ENCODE data around the gene IMP3. TPM values are rescaled to one million over a fixed set of nuclear protein-coding genes. Genes with fewer than 3 reads are reported as not detected.
A peak's percentile ranks its signal among the peaks of the same experiment; 100 is the strongest.

The IMP3 gene
- polyA plus RNA-seq, 1 donor from 2014 or later = 249 TPM

DNA sequence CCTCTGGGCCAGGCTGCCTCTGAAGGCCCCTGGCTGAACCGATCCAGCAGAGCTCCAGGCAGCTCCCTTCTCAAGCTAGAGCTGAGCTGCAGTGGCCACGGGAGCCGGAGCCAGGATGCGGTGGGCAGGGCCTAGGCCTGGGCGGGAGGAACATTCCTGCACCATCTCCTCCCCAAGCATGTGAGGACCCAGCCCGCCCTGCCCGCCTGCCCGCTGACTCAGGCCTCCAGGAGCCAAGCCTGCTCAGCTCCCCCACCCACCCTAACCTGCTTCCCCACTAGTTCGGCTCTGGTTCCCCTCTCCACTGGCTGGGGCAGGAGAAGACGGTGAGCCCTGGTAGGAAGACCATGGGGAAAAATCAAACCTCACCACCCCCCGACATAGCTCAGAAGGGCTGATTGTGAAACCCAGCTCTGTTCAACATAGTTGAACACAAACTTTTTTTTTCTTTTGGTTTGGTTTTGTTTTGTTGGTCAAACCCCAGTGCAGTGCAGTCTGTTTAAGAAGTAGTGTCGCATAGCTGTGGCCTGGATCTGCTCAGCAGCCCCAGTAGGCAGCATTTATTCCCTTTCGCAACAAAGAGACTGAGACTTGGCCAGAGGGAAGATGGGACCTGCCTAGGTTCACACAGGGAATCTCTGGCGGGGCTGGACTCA is 21.2 kb upstream of the IMP3 start:
- H3K9me3 Mint-ChIP-seq = no peaks in the 10 kb centered on the region
- H3K4me3 Mint-ChIP-seq = no peak overlapping the region
- peaks cover 4% of the 10 kb centered on the region for H3K27me3 Mint-ChIP-seq
- H3K4me1 Mint-ChIP-seq = no peaks in the 10 kb centered on the region
- H3K36me3 Mint-ChIP-seq = no peaks in the 10 kb centered on the region
- no peak overlapping the region for H3K27ac Mint-ChIP-seq

GRCh38 chr15:75659928-75660645 is 20.1 kb upstream of the IMP3 start:
- Mint-ChIP-seq H3K27me3 (peaks cover 4% of the 10 kb centered on the region), H3K27ac (no peak overlapping the region), H3K4me3 (no peak overlapping the region), H3K4me1 (no peaks in the 10 kb centered on the region), H3K36me3 (no peaks in the 10 kb centered on the region), H3K9me3 (no peaks in the 10 kb centered on the region)

DNA sequence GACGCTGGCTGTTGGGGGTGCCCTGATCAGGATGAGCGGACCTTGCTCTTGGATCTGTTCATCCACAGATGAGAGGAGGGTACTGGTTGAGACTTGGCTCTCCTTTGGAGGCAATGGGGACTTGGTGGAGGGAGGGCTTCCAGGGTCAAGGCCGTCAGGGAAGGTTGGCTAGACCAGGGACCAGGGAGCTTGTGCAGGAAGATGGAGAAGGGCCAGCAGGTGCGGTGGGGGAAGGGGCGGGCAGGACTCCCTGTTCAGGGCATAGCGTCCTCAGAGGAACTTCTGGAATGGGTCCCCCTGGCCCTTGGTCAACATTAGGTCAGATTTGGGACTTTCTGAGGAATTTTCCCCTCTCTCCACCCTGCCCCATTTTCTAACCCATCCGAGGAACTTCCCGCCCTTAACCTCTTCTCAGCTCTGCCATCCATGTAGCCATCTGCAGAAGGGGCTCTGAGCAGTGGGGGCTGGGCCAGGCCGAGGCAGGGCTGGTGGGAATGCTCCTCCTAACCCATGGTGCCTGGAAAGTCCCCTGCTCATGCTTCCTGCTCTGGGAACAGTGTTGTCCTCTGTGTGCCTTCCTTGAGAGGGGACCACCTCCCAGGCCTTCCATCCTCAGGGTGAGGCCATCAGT is 19.2 kb upstream of the IMP3 start:
- no peaks in the 10 kb centered on the region for H3K9me3 Mint-ChIP-seq
- H3K4me1 Mint-ChIP-seq = no peaks in the 10 kb centered on the region

GRCh38 chr15:75656813-75657212 is 16.8 kb upstream of the IMP3 start:
- no peaks in the 10 kb centered on the region for H3K27me3 Mint-ChIP-seq
- H3K4me1 Mint-ChIP-seq = peaks cover 0 to 1% (median 0%) of the 10 kb centered on the region in 3 donors
- H3K36me3 Mint-ChIP-seq = no peaks in the 10 kb centered on the region
- H3K9me3 Mint-ChIP-seq = no peaks in the 10 kb centered on the region
- H3K4me3 Mint-ChIP-seq = no peak overlapping the region
- H3K27ac Mint-ChIP-seq = no peak overlapping the region

More for the DNA sequence above, 19.2 kb upstream of the IMP3 start:
- H3K27me3 Mint-ChIP-seq = no peaks in the 10 kb centered on the region
- H3K36me3 Mint-ChIP-seq = no peaks in the 10 kb centered on the region
- H3K27ac Mint-ChIP-seq = no peak overlapping the region
- no peak overlapping the region for H3K4me3 Mint-ChIP-seq

GRCh38 chr15:75656331-75656730 is 16.3 kb upstream of the IMP3 start:
- no peak overlapping the region for H3K4me3 Mint-ChIP-seq
- H3K27me3 Mint-ChIP-seq = no peaks in the 10 kb centered on the region
- no peaks in the 10 kb centered on the region for H3K36me3 Mint-ChIP-seq
- H3K27ac Mint-ChIP-seq = peak overlapping the region in 1 of 3 donors; percentile 81
- H3K9me3 Mint-ChIP-seq = no peaks in the 10 kb centered on the region
- H3K4me1 Mint-ChIP-seq = peaks cover 0 to 3% (median 0%) of the 10 kb centered on the region in 3 donors

GRCh38 chr15:75655931-75656330 is 15.9 kb upstream of the IMP3 start:
- no peaks in the 10 kb centered on the region for H3K9me3 Mint-ChIP-seq
- H3K27me3 Mint-ChIP-seq = no peaks in the 10 kb centered on the region
- no peak overlapping the region for H3K4me3 Mint-ChIP-seq
- peaks cover 0 to 3% (median 0%) of the 10 kb centered on the region in 3 donors for H3K4me1 Mint-ChIP-seq
- H3K36me3 Mint-ChIP-seq = no peaks in the 10 kb centered on the region
- peak overlapping the region in 1 of 3 donors; percentile 81 for H3K27ac Mint-ChIP-seq

DNA sequence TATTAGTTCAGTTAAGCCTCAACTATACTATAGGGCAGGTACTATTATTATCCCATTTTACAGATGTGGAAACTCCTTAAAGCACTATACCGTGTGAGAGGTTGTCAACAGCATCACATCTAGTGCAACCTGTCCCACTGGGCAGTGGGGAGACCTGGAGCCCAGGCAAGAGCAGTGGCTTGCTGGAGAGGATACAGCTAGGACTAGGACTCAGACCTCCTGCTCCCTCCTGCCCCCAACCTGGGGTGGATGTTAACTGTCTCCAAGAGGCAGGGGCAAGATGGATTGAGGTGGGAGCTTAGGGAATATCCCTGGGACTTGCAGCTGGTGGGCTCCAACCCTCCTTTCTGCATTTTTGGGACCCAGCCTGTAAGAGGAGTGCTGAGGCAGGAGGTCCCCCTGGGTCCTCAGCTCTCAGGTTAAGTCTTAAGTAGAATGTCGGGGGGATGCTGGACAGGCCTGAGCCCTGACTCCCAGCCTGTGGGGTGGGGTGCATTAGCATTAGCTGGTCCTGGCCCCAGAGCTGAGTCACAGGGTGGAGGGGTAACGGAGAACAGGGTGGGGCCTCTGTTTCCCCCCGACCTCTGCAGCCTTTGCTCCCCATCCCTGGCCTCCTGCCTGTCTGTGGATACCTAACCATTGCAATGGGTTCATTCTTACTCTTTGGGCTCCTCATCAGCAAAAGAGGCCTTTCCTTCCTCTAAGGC is 14.3 kb upstream of the IMP3 start:
- Mint-ChIP-seq H3K9me3 (no peaks in the 10 kb centered on the region), H3K4me3 (peak overlapping the region in 1 of 4 donors; percentile 70), H3K36me3 (no peaks in the 10 kb centered on the region), H3K27me3 (no peaks in the 10 kb centered on the region), H3K4me1 (peaks cover 0 to 3% (median 0%) of the 10 kb centered on the region in 3 donors), H3K27ac (no peak overlapping the region)

DNA sequence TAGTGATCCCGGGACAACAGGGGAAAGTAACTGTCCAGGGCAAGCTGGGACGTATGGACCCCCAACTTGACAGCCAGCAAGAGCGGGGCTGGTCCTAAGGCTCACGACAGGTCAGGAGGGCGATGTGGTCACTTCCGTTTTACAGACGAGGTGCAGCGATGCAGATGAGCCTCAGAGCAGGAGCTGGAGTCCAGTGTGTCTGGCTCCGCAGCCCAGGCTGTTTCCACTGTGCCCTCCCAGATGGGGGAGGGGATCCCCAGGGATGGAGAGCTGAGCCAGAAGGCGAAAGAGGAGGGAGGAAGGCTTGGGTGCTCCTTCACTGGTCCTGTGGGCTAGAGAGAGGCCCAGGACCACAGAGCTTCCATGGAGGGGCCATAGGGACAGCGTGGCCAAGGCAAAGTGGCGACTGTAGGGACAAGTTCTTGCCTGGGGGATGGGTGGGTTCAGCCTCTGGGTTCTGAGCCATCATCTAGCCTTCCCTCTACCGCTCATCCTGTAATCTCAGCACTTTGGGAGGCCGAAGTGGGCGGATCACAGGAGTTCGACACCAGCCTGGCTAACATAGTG is 13.4 kb upstream of the IMP3 start:
- H3K27ac Mint-ChIP-seq = no peak overlapping the region
- peaks cover 6% of the 10 kb centered on the region for H3K27me3 Mint-ChIP-seq
- H3K4me1 Mint-ChIP-seq = peaks cover 0 to 3% (median 0%) of the 10 kb centered on the region in 3 donors
- H3K36me3 Mint-ChIP-seq = no peaks in the 10 kb centered on the region
- H3K4me3 Mint-ChIP-seq = peak overlapping the region in 1 of 4 donors; percentile 65
- no peaks in the 10 kb centered on the region for H3K9me3 Mint-ChIP-seq

DNA sequence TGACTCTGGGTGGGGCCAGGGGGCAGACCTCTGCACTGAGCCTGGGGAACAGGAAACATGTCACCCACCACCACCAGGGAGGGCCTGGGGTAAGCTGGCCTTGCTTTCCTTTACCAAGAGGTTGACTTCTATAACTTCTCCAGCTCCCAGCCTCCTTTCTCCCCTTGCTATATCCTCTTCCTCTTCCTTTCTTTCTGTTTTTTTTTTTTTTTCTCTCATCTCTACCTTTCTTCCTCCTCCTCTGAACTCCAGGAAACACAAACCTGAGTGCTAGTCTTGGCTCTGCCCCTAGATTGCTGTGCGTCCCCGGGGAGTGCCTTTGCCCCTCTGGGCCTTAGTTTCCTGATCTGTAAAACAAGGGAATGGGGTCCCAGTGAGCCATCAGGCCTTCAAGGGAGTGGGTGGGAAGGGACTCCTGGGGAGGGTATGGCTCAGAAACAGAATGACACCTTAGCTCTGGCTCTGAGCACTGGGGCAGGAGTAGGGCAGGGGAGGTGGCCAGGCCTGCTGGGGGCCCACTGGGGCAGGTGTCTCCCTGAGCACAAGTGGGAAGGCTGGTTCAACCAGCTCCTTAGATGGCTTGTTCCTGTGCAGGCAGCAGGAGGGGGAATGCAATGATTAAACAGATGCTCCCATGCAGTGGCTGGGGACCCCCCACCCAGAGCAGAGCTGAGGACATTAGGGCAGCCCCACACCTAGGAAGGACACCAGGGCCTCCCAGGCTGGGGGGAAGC is 12.0 kb upstream of the IMP3 start:
- H3K27me3 Mint-ChIP-seq = peaks cover 9% of the 10 kb centered on the region
- no peaks in the 10 kb centered on the region for H3K36me3 Mint-ChIP-seq
- H3K9me3 Mint-ChIP-seq = no peaks in the 10 kb centered on the region
- H3K4me3 Mint-ChIP-seq = peak overlapping the region in 1 of 4 donors; percentile 32
- peaks cover under 1 to 5% (median 2%) of the 10 kb centered on the region in 3 donors for H3K4me1 Mint-ChIP-seq
- peak overlapping the region in 1 of 3 donors; percentile 31 for H3K27ac Mint-ChIP-seq

- peak overlapping the region in 2 of 3 donors; percentile 31 to 46 for H3K27ac Mint-ChIP-seq
- peaks cover 7 to 10% (median 8%) of the 10 kb centered on the region in 3 donors for H3K4me1 Mint-ChIP-seq
- H3K27me3 Mint-ChIP-seq = peaks cover 11% of the 10 kb centered on the region
- H3K9me3 Mint-ChIP-seq = no peaks in the 10 kb centered on the region
- H3K36me3 Mint-ChIP-seq = no peaks in the 10 kb centered on the region
- H3K4me3 Mint-ChIP-seq = peak overlapping the region in 3 of 4 donors; percentile 37 to 65 (median 54)
Observed at GRCh38 chr15:75650908-75651809, 11.1 kb upstream of the IMP3 start.

DNA sequence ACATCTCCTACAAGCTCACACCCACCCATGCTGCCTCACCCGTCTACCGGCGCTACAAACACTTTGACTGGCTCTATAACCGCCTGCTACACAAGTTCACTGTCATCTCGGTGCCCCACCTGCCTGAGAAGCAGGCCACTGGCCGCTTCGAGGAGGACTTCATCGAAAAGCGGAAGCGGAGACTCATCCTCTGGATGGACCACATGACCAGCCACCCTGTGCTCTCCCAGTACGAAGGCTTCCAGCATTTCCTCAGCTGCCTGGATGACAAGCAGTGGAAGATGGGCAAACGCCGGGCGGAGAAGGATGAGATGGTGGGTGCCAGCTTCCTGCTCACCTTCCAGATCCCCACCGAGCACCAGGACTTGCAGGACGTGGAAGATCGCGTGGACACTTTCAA is 9.8 kb upstream of the IMP3 start:
- Mint-ChIP-seq H3K4me3 (peak overlapping the region in 1 of 4 donors; percentile 75), H3K27ac (peak overlapping the region in 1 of 3 donors; percentile 68), H3K9me3 (no peaks in the 10 kb centered on the region), H3K4me1 (peaks cover 7 to 10% (median 9%) of the 10 kb centered on the region in 3 donors), H3K36me3 (no peaks in the 10 kb centered on the region), H3K27me3 (peaks cover 11% of the 10 kb centered on the region)

- Mint-ChIP-seq H3K4me1 (peaks cover 7 to 10% (median 9%) of the 10 kb centered on the region in 3 donors), H3K4me3 (peak overlapping the region; percentile 75 to 92 (median 86)), H3K36me3 (no peaks in the 10 kb centered on the region), H3K27me3 (peaks cover 11% of the 10 kb centered on the region), H3K27ac (peak overlapping the region in 1 of 3 donors; percentile 68), H3K9me3 (no peaks in the 10 kb centered on the region)
Observed at GRCh38 chr15:75649045-75649761, 9.2 kb upstream of the IMP3 start.
